Putamen (tissue), 1 donor: Measurements from ENCODE around the gene MRPL16.
"Not testable (repeated sequence)": the region's sequence is repeated elsewhere in the genome, so short reads cannot be mapped to it uniquely, and the experiment has no call there.

Experiments used
- DNase-seq: peaks from one replicate; pipeline ENCODE4 v3.0.0-alpha.2; 2016; ENCODE audit warnings: low spot score

Gene MRPL16

GRCh38 chr11:59812220-59812619, 1.6 kb upstream of the MRPL16 start:
- no peak for DNase-seq

GRCh38 chr11:59810911-59811259, 307 bp upstream of the MRPL16 start:
- no peak for DNase-seq

- DNase-seq = no peak
Measured at GRCh38 chr11:59807047-59807610, 3.4 kb downstream of the MRPL16 start.

GRCh38 chr11:59804061-59804460, 6.5 kb downstream of the MRPL16 start:
- no peak for DNase-seq

GRCh38 chr11:59802639-59803176, 7.9 kb downstream of the MRPL16 start:
- DNase-seq = peak; percentile 64

GRCh38 chr11:59801981-59802638, 8.5 kb downstream of the MRPL16 start:
- peak; percentile 65 for DNase-seq

- no peak for DNase-seq
Measured at GRCh38 chr11:59801160-59801706, 9.3 kb downstream of the MRPL16 start.

- no peak for DNase-seq
Measured at GRCh38 chr11:59800390-59801025, 10.1 kb downstream of the MRPL16 start.

GRCh38 chr11:59794417-59794816, 16.2 kb downstream of the MRPL16 start:
- no peak for DNase-seq

GRCh38 chr11:59792507-59792906, 18.1 kb downstream of the MRPL16 start:
- DNase-seq = no peak

GRCh38 chr11:59791639-59792038, 18.9 kb downstream of the MRPL16 start:
- DNase-seq = no peak

GRCh38 chr11:59787816-59788215, 22.8 kb downstream of the MRPL16 start:
- no peak for DNase-seq

GRCh38 chr11:59787255-59787588, 23.4 kb downstream of the MRPL16 start:
- no peak for DNase-seq

GRCh38 chr11:59785818-59786217, 24.8 kb downstream of the MRPL16 start:
- no peak for DNase-seq

GRCh38 chr11:59784441-59784840, 26.1 kb downstream of the MRPL16 start:
- DNase-seq = not testable (repeated sequence)

GRCh38 chr11:59783632-59784090, 26.9 kb downstream of the MRPL16 start:
- no peak for DNase-seq

GRCh38 chr11:59782080-59782479, 28.5 kb downstream of the MRPL16 start:
- no peak for DNase-seq

GRCh38 chr11:59779487-59779886, 31.1 kb downstream of the MRPL16 start:
- DNase-seq = no peak

- no peak for DNase-seq
Measured at GRCh38 chr11:59778122-59778521, 32.5 kb downstream of the MRPL16 start.

- no peak for DNase-seq
Measured at GRCh38 chr11:59777104-59777503, 33.5 kb downstream of the MRPL16 start.

- DNase-seq = no peak
Measured at GRCh38 chr11:59776210-59777066, 34.1 kb downstream of the MRPL16 start.

- DNase-seq = no peak
Measured at GRCh38 chr11:59773083-59773440, 37.5 kb downstream of the MRPL16 start.
